MG63 (cell line): ENCODE results near the gene CYSRT1. TPM values are rescaled to one million over a fixed set of nuclear protein-coding genes. Genes with fewer than 3 reads are reported as not detected.
A peak's percentile ranks its signal among the peaks of the same experiment; 100 is the strongest.

Source experiments
- DNase-seq: peaks from one replicate; pipeline ENCODE4 v3.0.0-alpha.2; 2020
- H3K27me3 ChIP-seq: fragments of 250-450 bp; sonication (Bioruptor Pico); 2 replicates; pipeline ENCODE4 v1.5.1; 2020; ENCODE audit warnings: mild to moderate bottlenecking, moderate library complexity
- H3K36me3 ChIP-seq: fragments of 250-450 bp; sonication (Bioruptor Pico); 2 replicates; pipeline ENCODE4 v1.5.1; 2020; ENCODE audit warnings: mild to moderate bottlenecking, moderate library complexity
- H3K4me3 ChIP-seq: fragments of 250-450 bp; sonication (Bioruptor Pico); 2 replicates; pipeline ENCODE4 v1.5.1; 2020; ENCODE audit warnings: mild to moderate bottlenecking, moderate library complexity
- H3K9me3 ChIP-seq: fragments of 250-450 bp; sonication (Bioruptor Pico); 2 replicates; pipeline ENCODE4 v1.5.1; 2020; ENCODE audit warnings: mild to moderate bottlenecking, moderate library complexity
- total RNA-seq: library from RNA; depleted of rRNA; stranded (reverse); fragments of >200 nt; shearing (Covaris generic); gene quantifications from 2 replicates; pipeline ENCODE4 v1.2.3, GENCODE V29; 2014; ENCODE audit warnings: low replicate concordance

Gene CYSRT1
- total RNA-seq, 1 experiment from 2014 or later: 0.89 TPM

DNA sequence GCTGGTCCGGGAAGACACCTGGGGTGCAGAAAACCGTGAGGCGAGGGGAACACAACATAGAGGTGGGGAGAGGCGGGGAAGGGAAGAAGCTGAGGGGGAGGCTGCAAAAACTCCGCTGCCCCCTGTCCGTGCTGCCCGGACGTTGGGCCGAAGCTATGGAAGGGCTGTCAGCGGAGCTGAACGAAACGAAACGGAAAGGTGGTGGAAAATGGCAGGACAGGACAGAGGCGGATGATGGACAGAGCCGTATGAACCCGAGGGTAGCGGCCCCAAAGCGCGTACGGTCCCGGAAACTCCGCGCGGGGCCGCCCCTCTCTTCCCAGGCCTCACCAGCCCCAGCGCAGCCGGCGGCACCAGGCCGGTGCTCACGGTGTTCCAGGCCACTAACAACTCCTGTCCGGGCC is 36.9 kb upstream of the CYSRT1 start:
- Histone ChIP-seq H3K27me3 (no peaks in the 10 kb centered on the region), H3K9me3 (no peaks in the 10 kb centered on the region), H3K4me3 (peak overlapping the region; percentile 88), H3K36me3 (peaks cover 18% of the 10 kb centered on the region)
- DNase-seq: no peak

DNA sequence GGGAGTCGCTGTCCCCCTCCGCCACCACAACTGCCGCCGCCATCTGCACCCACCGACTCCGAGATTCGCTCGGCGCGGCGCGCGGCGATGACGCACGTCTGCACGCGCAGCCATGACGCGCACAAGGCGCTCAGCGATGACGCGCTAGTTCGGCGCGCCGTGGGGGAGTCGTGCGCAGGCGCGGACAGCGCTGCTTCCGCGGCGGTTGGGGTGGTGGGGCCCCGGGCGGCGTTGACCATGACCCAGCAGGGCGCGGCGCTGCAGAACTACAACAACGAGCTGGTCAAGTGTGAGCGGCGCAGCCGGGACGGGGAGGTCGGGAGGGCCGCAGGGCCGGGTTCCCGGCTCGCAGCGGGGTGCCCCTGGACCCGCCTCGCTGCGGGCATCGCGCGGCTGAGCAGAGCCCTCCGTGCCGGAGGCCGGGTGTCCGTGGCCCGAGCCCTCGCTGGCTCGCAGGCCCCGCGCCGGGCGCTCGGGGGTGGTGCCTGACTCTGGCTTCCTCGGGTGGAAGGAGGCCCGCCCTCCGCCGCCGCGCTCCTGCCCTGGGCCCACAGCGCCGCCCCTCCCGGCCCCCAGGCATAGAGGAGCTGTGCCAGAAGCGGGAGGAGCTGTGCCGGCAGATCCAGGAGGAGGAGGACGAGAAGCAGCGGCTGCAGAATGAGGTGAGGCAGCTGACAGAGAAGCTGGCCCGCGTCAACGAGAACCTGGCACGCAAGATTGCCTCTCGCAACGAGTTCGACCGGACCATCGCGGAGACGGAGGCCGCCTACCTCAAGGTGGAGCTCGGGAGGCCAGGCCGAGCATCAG is 36.3 kb upstream of the CYSRT1 start, which contains the start of the genes ANAPC2 and SSNA1:
ANAPC2 (minus strand) TSS at position 71 of the 807 bp plus-strand sequence; CDS start at position 43, 28 bp downstream.
SSNA1 (plus strand) TSS at position 187 of the 807 bp plus-strand sequence; CDS start at position 238, 51 bp downstream.
- H3K36me3 ChIP-seq: peaks cover 18% of the 10 kb centered on the region
- H3K27me3 ChIP-seq: no peaks in the 10 kb centered on the region

DNA sequence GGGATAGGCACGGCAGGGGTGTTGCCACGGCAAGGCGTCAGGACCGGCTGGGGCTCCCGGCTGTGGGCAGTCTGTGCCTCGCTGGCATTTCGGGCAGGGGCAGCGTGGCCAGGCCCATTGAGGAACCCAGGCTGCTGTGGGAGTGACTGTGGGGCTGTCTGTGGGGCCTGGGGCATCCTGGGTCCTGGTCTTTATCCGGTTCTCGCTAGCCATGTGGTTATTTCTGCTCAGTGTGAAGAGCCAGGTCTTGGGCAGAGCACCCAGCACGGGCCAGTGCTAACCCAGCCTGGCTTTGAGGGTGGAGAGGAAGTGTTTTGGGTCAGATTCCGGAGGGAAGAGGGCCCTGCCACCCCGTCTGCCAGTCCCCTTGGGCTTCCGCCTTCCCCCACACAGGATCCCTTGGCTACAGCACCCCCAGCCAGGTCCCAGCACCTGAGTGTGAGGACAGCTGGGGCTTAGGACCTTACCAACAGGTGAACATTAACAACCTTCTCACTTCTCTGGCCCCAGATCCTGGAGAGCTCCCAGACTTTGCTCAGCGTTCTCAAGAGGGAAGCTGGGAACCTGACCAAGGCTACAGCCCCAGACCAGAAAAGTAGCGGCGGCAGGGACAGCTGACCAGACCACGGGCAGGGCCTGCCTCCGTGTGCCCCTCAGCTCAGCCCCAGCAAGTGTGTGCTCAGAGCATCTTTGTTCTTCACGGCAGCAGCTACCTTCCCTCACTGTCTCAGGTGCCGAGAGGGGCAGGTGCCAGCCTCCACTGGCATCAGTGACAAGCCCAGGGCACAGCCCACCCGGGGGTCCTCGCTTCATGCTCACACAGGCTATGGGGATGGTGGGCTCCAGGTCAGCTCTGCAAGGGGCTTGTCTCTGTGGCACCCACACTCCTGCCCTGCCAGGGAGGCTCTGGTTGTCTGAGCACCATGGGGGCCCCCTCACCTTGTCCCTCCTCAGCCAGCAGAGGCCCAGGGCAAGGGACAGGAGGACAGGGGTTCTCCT is 35.4 kb upstream of the CYSRT1 start:
- DNase-seq: no peak
- Histone ChIP-seq H3K36me3 (peaks cover 18% of the 10 kb centered on the region), H3K27me3 (no peaks in the 10 kb centered on the region), H3K9me3 (no peaks in the 10 kb centered on the region), H3K4me3 (peak overlapping the region; percentile 88)

More for the DNA sequence above, 36.3 kb upstream of the CYSRT1 start, which contains the start of the genes ANAPC2 and SSNA1:
- H3K9me3 ChIP-seq: no peaks in the 10 kb centered on the region
- peak within 1 kb of the TSS; percentile 88 for H3K4me3 ChIP-seq
- peak; percentile 89 for DNase-seq

DNA sequence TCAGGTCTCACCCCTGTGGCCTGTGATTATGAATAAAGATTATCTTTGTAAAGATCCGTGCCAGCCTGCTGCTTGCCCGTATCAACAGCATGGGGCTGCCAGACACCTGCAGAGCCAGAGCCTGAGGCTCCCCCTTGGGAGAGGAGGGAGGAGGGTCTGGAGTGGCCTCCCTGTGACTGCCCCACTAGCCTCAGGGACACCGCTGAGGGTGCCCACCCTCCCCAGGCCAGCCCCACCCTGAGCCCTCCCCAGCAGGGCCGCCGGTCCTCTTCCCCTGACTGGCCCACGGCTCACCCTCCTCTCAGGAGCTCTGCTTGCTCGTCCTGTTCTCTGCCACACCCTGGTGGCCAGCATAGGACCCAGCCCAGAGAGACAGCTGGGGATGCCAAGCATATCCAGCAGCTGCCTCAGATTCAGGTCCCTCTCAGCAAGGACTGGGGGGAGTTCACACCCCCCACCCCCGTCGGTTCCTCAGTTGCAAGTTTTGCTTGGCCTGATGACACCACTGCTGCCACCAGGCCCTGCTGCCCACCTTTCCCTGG is 34.6 kb upstream of the CYSRT1 start:
- H3K9me3 ChIP-seq: no peaks in the 10 kb centered on the region
- H3K27me3 ChIP-seq: no peaks in the 10 kb centered on the region
- no peak for DNase-seq
- H3K4me3 ChIP-seq: no peak overlapping the region
- H3K36me3 ChIP-seq: peaks cover 18% of the 10 kb centered on the region

- no peak for DNase-seq
- no peak overlapping the region for H3K4me3 ChIP-seq
- no peaks in the 10 kb centered on the region for H3K27me3 ChIP-seq
- no peaks in the 10 kb centered on the region for H3K9me3 ChIP-seq
- peaks cover 16% of the 10 kb centered on the region for H3K36me3 ChIP-seq
Measured at GRCh38 chr9:137191245-137191644, 33.7 kb upstream of the CYSRT1 start.

DNA sequence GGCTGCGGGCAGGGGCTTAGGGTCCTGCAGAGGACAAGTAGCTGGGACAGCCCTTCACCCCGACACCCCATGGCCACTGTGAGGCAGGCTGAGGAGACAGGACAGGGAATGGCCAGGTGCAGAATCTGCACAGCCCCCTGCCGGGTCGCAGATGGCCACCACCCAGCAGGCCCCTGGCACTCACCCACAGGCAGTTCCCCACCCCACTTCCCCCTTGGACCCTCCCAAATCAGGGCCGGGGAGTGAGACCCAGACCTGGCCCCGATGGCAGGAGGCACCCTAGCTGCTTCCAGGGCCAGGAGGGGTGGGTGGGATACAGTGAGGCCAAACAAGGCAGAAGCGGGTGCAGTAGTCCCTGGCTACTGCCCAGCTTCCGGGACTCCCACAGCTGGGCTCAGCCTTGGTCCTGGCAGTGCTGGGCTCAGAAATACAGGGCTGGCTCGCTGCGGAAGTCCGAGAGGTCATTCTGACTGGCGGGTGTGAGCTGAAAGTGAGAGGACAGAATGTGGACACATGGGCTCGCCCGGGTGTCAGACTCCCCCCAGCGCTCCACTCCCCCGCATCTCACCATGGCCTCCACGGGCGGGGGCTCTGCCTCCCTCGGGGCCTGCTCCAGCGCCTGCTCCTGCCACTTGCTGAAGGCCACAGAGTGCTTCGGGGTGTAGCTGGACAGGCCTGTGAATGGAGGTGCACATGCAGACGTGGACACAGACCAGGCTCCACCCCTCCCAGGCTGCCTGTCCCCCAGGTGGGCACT is 33.1 kb upstream of the CYSRT1 start:
- peaks cover 15% of the 10 kb centered on the region for H3K36me3 ChIP-seq
- no peaks in the 10 kb centered on the region for H3K9me3 ChIP-seq
- H3K27me3 ChIP-seq: no peaks in the 10 kb centered on the region
- H3K4me3 ChIP-seq: no peak overlapping the region
- no peak for DNase-seq

DNA sequence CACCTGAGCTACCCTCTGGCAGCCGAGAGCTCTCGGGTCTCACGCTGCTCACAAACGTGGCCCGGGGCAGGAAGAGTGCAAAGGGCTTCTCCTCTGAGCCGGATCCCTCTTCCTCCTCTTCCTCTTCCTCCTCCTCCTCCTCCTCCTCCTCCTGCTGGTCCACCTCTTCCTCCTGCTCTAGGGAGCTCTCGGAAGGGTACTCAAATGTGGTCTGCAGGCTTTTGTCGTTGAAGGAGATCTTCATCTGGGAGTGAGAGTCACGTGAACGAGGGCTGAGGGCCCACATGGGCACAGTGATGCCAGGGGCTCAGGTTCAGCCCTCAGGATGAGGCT is 32.6 kb upstream of the CYSRT1 start:
- DNase-seq: no peak
- no peak overlapping the region for H3K4me3 ChIP-seq
- no peaks in the 10 kb centered on the region for H3K9me3 ChIP-seq
- H3K27me3 ChIP-seq: no peaks in the 10 kb centered on the region
- peaks cover 9% of the 10 kb centered on the region for H3K36me3 ChIP-seq

GRCh38 chr9:137192859-137193258 is 32.1 kb upstream of the CYSRT1 start:
- no peaks in the 10 kb centered on the region for H3K27me3 ChIP-seq
- DNase-seq: no peak
- no peaks in the 10 kb centered on the region for H3K9me3 ChIP-seq
- no peak overlapping the region for H3K4me3 ChIP-seq
- peaks cover 8% of the 10 kb centered on the region for H3K36me3 ChIP-seq

DNA sequence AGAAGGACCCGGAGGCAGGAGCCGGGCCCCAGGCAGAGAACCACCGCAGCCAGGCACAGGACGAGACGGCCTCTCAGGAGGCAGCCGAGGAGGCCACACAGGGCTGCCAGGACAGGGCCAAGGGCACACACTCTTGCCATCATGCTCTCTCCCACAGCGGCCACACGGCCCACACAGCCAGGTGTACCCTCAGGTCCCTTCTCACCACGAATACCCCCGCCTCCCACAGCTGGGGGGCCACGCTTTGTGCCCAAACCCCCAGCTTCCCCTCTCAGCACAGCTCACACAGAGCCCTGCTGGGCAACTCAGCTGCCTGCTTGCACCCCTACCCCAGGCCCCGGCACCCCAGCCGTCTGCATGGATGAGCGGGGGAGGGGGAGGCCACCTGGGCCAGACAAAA is 31.2 kb upstream of the CYSRT1 start:
- Histone ChIP-seq H3K27me3 (no peaks in the 10 kb centered on the region), H3K9me3 (no peaks in the 10 kb centered on the region), H3K36me3 (peaks cover 8% of the 10 kb centered on the region), H3K4me3 (no peak overlapping the region)
- DNase-seq: no peak

DNA sequence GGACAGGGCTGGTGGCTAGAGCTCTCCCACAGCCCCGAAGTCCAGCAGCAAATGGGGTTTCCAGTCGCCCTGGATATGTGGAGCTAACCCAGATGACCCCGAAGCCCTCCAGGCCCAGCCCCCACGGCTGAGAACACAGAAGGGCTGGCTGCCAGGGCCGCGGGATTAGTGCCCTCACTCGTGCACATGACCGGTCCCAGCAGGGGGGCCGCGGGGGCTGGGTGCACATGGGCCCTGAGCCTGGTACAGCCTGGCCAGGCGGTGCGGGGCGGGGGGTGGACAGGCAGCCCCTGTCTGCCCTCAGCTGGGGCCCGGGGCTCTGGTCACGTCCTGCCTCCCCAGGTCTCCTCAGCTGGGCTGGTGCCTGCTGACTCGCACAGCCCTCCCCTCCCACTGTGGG is 30.6 kb upstream of the CYSRT1 start:
- no peaks in the 10 kb centered on the region for H3K9me3 ChIP-seq
- DNase-seq: no peak
- H3K27me3 ChIP-seq: no peaks in the 10 kb centered on the region
- peaks cover 8% of the 10 kb centered on the region for H3K36me3 ChIP-seq
- H3K4me3 ChIP-seq: no peak overlapping the region

DNA sequence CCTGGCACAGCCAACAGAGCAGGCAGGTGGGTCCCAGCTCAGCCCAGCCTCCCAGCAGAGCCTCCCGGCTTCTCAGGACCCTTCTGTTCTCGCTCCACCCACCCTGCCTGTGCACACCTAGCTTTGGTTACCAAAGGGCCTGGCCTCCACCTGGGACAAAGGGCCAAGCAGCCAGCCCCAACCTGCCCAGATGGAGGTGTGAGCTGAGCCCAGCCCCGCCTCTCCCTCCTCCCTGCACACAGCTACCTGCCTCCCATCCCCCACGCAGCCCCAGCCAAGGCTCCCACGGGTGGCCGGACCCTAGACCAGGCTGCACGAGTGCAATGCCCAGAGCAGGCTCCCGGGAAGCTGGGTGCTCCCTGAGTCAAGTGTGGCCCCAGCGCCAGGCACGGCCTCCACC is 30.1 kb upstream of the CYSRT1 start:
- Histone ChIP-seq H3K36me3 (peaks cover 3% of the 10 kb centered on the region), H3K27me3 (no peaks in the 10 kb centered on the region), H3K9me3 (no peaks in the 10 kb centered on the region), H3K4me3 (no peak overlapping the region)
- DNase-seq: no peak

- DNase-seq: no peak
- Histone ChIP-seq H3K36me3 (no peaks in the 10 kb centered on the region), H3K27me3 (no peaks in the 10 kb centered on the region), H3K9me3 (no peaks in the 10 kb centered on the region), H3K4me3 (no peak overlapping the region)
Measured at GRCh38 chr9:137195525-137196220, 29.3 kb upstream of the CYSRT1 start.

DNA sequence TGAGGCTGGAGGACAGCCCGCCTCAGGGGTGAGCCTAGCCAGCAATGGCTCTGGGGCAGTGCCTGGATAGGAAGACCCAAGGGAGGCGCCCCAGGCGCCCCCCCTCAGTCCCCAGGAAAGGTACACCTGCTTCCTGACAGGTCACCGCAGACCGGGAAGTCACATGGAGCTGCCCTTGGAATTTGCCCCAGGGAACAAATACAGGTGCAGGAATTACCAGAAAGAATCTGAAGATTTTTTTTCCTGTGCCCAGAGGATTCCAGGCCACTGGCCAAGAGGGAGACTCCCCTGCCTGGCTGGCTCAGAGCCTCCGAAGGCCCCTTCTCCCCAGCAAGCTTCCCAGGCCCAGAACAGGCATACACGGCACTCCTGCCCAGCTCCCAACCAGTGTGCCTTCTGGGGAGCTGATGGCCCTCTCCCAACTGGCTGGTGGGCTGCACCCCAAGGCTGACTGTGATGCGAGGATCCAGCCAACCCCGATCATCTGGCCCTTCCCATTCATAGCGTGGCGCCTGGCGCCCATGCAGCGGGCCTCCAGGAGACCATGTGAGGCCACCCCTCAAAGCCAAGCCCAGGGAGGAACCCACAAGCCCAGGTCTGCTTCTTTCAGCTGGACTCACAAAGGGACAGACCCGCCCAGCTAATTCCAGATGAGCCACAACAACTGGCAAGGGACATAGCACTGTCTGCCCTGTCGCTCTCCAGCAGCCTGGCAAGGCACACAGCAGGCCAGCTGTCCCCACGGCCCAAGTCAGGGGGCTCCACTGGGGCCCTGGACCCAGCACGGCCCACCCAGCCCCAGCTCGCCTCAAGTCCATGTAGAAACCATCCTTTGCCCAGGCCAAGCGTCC is 26.7 kb upstream of the CYSRT1 start:
- Histone ChIP-seq H3K4me3 (no peak overlapping the region), H3K9me3 (no peaks in the 10 kb centered on the region), H3K27me3 (no peaks in the 10 kb centered on the region), H3K36me3 (no peaks in the 10 kb centered on the region)
- DNase-seq: no peak

- Histone ChIP-seq H3K9me3 (no peaks in the 10 kb centered on the region), H3K36me3 (peaks cover under 1% of the 10 kb centered on the region; the same call in 1 of the 2 replicates), H3K4me3 (no peak overlapping the region), H3K27me3 (no peaks in the 10 kb centered on the region)
- DNase-seq: no peak
Measured at GRCh38 chr9:137198902-137199283, 26.1 kb upstream of the CYSRT1 start.
